ENCODE measurements around the gene MCRIP1.

- no peak for TF ChIP-seq CTCF (conservative IDR thresholded peaks at IDR 0.05; ENCODE audit: low read depth, low read length)
- peak; percentile 65; the same call in 1 of the 2 replicates for TF ChIP-seq POLR2A (IDR thresholded peaks at IDR 0.05; ENCODE audit: low read depth, low read length)
- TF ChIP-seq RAD21 (IDR thresholded peaks at IDR 0.05; ENCODE audit: low read length): no peak
- no peak for TF ChIP-seq SMC3 (IDR thresholded peaks at IDR 0.05; ENCODE audit: low read depth, low read length)
- no peak for TF ChIP-seq RFX5 (IDR thresholded peaks at IDR 0.05; ENCODE audit: low read depth, low read length)
Observed at GRCh38 chr17:81870981-81871386, 37.9 kb upstream of the MCRIP1 start, which contains the start of gene ARHGDIA.
